Activated T-cell treated with anti-CD3 and anti-CD28 coated beads, Interleukin-2, amount 50 U/mL, for 24 hours (primary cell): ENCODE data around the gene ANO1.

Source experiments
- DNase-seq: peaks from one replicate; pipeline ENCODE4 v3.0.0-alpha.2; 2020
- H3K27ac Mint-ChIP-seq: 2 replicates; pipeline ENCODE4 v1.8.0; 2020; ENCODE audit warnings: mild to moderate bottlenecking, mixed read lengths
- H3K27me3 Mint-ChIP-seq: 2 replicates; pipeline ENCODE4 v1.8.0; 2020; ENCODE audit warnings: mixed read lengths
- H3K36me3 Mint-ChIP-seq: 2 replicates; pipeline ENCODE4 v1.8.0; 2020; ENCODE audit warnings: low read depth, mixed read lengths
- H3K4me1 Mint-ChIP-seq: 2 replicates; pipeline ENCODE4 v1.8.0; 2020; ENCODE audit warnings: low read depth, mixed read lengths
- H3K4me3 Mint-ChIP-seq: 2 replicates; pipeline ENCODE4 v1.8.0; 2020; ENCODE audit warnings: mild to moderate bottlenecking, moderate library complexity, mixed read lengths
- H3K9me3 Mint-ChIP-seq: 2 replicates; pipeline ENCODE4 v1.8.0; 2020; ENCODE audit warnings: mixed read lengths

ANO1 gene

GRCh38 chr11:70118642-70119041, 40.5 kb downstream of the ANO1 start:
- DNase-seq, result no peak
- H3K27me3 Mint-ChIP-seq, result peaks cover 16% of the 10 kb centered on the region
- no peaks in the 10 kb centered on the region for H3K4me1 Mint-ChIP-seq
- H3K36me3 Mint-ChIP-seq, result no peaks in the 10 kb centered on the region
- H3K4me3 Mint-ChIP-seq, result no peak overlapping the region
- no peak overlapping the region for H3K27ac Mint-ChIP-seq
- H3K9me3 Mint-ChIP-seq, result peaks cover 2% of the 10 kb centered on the region

DNA sequence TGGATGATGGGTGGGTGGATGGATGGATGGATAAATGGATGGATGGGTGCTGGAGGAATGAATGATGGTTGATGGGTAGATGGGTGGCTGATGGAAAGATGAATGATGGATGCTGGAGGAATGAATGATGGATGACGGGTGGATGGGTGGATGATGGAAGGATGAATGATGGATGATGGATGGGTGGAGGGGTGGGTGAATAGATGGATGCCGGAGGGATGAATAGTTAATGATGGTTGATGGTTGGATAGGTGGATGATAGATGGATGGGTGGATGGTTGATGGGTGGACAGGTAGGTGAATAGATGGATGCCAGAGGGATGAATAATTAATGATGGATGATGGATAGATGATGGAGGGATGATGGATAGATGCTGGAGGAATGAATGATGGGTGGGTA, 41.4 kb downstream of the ANO1 start:
- no peaks in the 10 kb centered on the region for H3K4me1 Mint-ChIP-seq
- no peaks in the 10 kb centered on the region for H3K36me3 Mint-ChIP-seq
- no peak overlapping the region for H3K4me3 Mint-ChIP-seq
- peaks cover 17% of the 10 kb centered on the region for H3K27me3 Mint-ChIP-seq
- no peak overlapping the region for H3K27ac Mint-ChIP-seq
- DNase-seq, result no peak
- H3K9me3 Mint-ChIP-seq, result peaks cover 2% of the 10 kb centered on the region

DNA sequence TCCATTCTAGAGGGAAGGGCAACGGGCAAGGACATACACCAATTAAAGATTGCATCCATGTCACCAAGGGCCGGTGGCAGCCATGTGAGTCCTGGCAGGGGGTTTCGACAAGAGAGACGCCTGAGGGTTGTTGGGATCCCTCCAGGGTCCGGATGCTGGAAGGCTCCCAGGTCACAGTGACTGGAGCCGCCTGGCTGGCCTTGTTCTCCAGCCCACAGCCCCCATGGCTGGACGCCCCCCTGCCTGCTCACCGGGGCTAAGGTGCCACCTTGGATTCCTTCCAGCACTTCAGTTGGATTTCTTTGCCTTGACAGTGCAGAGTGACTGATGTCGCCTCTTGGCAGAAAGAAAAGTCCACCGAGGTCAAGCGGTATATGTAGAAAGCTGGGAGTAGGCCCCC, 42.6 kb downstream of the ANO1 start:
- Mint-ChIP-seq H3K9me3 (peaks cover 2% of the 10 kb centered on the region), H3K4me3 (no peak overlapping the region), H3K27me3 (peaks cover 16% of the 10 kb centered on the region), H3K27ac (no peak overlapping the region), H3K36me3 (no peaks in the 10 kb centered on the region), H3K4me1 (no peaks in the 10 kb centered on the region)
- DNase-seq, result no peak

GRCh38 chr11:70122490-70123198, 44.5 kb downstream of the ANO1 start:
- Mint-ChIP-seq H3K4me1 (no peaks in the 10 kb centered on the region), H3K27me3 (peaks cover 14% of the 10 kb centered on the region), H3K9me3 (peaks cover 2% of the 10 kb centered on the region), H3K36me3 (no peaks in the 10 kb centered on the region), H3K4me3 (no peak overlapping the region), H3K27ac (no peak overlapping the region)
- no peak for DNase-seq

DNA sequence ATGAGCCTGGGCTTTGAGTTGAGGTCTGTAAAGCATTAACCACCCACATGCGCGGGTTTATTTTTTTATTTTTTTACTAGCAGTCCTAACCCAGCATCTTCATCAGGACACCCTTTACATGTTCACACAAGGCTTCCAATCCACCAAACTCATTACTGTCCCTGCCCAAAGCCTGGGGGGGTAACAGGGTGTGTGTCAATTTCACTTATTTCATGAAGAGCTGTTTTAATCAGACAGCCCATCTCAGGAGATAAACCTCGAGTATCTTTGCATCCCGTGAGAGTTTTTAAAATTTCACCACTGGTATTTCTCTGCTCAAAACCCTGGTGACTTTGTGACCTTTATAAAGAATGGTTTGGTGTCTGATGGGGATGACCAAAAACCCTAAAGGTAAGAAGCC, 45.6 kb downstream of the ANO1 start:
- Mint-ChIP-seq H3K4me1 (no peaks in the 10 kb centered on the region), H3K9me3 (no peaks in the 10 kb centered on the region)

GRCh38 chr11:70124321-70125000, 46.3 kb downstream of the ANO1 start:
- Mint-ChIP-seq H3K4me1 (no peaks in the 10 kb centered on the region), H3K36me3 (no peaks in the 10 kb centered on the region), H3K27ac (no peak overlapping the region), H3K4me3 (no peak overlapping the region), H3K9me3 (no peaks in the 10 kb centered on the region), H3K27me3 (peaks cover 3% of the 10 kb centered on the region)
- DNase-seq, result no peak

More for the DNA sequence above, 45.6 kb downstream of the ANO1 start:
- Mint-ChIP-seq H3K27ac (no peak overlapping the region), H3K27me3 (peaks cover 6% of the 10 kb centered on the region), H3K36me3 (no peaks in the 10 kb centered on the region), H3K4me3 (no peak overlapping the region)
- DNase-seq, result no peak

DNA sequence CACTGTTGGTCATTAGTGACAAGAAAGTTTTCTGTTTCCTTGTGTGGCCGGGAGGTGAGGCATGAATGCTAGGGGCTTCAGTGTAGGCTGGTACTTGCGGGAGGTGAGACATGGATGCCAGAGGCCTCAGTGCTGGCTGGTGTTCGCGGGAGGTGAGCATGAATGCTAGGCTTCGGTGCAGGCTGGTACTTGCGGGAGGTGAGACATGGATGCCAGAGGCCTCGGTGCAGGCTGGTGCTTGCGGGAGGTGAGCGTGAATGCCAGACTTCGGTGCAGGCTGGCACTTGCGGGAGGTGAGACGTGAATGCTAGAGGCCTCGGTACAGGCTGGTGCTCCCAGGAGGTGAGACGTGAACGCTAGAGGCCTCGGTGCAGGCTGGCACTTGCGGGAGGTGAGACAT, 48.4 kb downstream of the ANO1 start:
- no peaks in the 10 kb centered on the region for H3K9me3 Mint-ChIP-seq
- H3K4me3 Mint-ChIP-seq, result no peak overlapping the region
- H3K27me3 Mint-ChIP-seq, result peaks cover 3% of the 10 kb centered on the region
- H3K36me3 Mint-ChIP-seq, result no peaks in the 10 kb centered on the region
- H3K4me1 Mint-ChIP-seq, result no peaks in the 10 kb centered on the region
- no peak for DNase-seq
- H3K27ac Mint-ChIP-seq, result no peak overlapping the region

- Mint-ChIP-seq H3K4me1 (no peaks in the 10 kb centered on the region), H3K36me3 (no peaks in the 10 kb centered on the region), H3K27ac (no peak overlapping the region), H3K27me3 (peaks cover 3% of the 10 kb centered on the region), H3K4me3 (no peak overlapping the region), H3K9me3 (no peaks in the 10 kb centered on the region)
- DNase-seq, result no peak
These were observed 49.7 kb downstream of the ANO1 start for GRCh38 chr11:70127653-70128434.

DNA sequence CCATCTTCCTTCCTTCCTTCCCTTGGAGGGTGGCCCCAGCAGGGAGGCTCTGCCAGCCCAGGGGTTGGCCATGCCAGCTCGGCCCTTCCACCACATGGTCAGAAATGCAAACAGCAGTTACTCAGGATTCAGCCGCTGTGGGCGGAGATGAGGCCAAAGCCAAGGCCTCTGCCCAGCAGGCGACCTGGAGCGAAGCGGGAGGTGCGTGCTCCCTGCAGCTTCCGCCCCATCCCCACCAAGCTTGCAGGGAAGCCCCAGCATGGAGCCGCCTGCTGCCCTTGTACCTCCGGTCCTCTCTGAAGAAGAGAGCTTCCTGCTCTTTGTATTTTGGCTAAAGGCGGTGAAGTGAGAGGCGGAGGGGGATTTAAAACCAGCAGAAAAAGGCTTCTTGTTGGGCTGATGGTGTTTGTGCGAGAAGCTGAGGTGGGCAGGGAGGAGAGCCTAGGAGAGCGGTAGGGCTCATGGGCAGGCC, 50.4 kb downstream of the ANO1 start:
- Mint-ChIP-seq H3K9me3 (no peaks in the 10 kb centered on the region), H3K27ac (no peak overlapping the region), H3K4me3 (no peak overlapping the region), H3K4me1 (no peaks in the 10 kb centered on the region), H3K27me3 (peaks cover 3% of the 10 kb centered on the region), H3K36me3 (no peaks in the 10 kb centered on the region)
- DNase-seq, result no peak

DNA sequence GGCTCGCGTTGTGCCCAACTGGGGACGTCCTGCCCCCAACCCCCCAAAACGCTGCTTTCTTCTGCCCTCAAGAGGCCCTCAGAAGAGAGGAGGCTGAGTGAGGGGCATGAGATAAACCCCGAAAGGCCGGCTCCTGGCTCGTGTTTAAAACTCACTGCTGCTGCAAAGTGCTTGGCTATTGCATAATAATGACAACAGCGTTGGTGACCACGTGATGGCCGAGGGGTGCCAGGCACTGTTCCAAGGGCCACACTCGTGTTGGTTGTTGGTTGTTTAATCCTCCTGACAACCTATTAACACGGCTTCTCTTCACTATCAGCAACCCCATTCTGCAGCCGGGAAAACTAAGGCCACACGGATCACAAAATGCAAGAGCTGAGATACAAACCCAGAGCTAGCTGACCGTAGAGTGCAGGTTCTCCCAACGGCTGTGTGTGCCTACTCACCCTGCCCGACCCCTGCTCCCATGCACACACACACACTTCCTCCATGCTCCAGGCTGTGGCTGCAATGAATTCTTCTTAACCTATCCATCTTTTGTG, 51.0 kb downstream of the ANO1 start:
- no peak overlapping the region for H3K4me3 Mint-ChIP-seq

GRCh38 chr11:70130636-70131035, 52.5 kb downstream of the ANO1 start:
- DNase-seq, result no peak
- Mint-ChIP-seq H3K4me3 (no peak overlapping the region), H3K27ac (no peak overlapping the region), H3K4me1 (no peaks in the 10 kb centered on the region), H3K9me3 (no peaks in the 10 kb centered on the region), H3K27me3 (peaks cover 4% of the 10 kb centered on the region), H3K36me3 (no peaks in the 10 kb centered on the region)

More for the DNA sequence above, 51.0 kb downstream of the ANO1 start:
- Mint-ChIP-seq H3K27ac (no peak overlapping the region), H3K4me1 (no peaks in the 10 kb centered on the region), H3K36me3 (no peaks in the 10 kb centered on the region), H3K27me3 (peaks cover 3% of the 10 kb centered on the region), H3K9me3 (no peaks in the 10 kb centered on the region)
- no peak for DNase-seq

DNA sequence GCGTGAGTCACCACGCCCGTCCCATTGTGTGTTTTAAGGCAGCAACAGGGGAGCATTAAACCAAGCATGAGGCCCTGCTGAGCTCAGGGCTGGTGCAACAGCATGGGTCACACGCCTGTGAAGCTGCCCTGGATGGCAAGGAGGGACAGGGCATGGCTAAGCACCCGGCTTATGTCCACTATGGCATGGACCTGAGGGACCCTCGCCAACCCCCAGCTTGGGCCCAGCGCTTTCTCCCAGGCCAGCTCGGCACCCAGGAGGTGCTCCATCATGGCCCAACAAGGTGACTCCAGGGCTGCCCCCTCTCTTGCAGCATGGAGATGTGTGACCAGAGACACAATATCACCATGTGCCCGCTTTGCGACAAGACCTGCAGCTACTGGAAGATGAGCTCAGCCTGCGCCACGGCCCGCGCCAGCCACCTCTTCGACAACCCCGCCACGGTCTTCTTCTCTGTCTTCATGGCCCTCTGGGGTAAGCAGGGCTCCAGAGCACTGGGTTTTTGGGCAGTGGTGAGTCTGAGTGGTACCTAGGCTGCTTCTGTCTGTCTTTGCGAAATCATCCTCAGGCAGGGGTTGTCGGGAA, 53.6 kb downstream of the ANO1 start:
- Mint-ChIP-seq H3K27ac (no peak overlapping the region), H3K9me3 (no peaks in the 10 kb centered on the region), H3K4me1 (no peaks in the 10 kb centered on the region), H3K36me3 (no peaks in the 10 kb centered on the region), H3K27me3 (peaks cover 4% of the 10 kb centered on the region), H3K4me3 (no peak overlapping the region)
- DNase-seq, result no peak

- no peak overlapping the region for H3K27ac Mint-ChIP-seq
- no peaks in the 10 kb centered on the region for H3K9me3 Mint-ChIP-seq
- peaks cover 4% of the 10 kb centered on the region for H3K27me3 Mint-ChIP-seq
- H3K36me3 Mint-ChIP-seq, result no peaks in the 10 kb centered on the region
- DNase-seq, result no peak
- H3K4me1 Mint-ChIP-seq, result no peaks in the 10 kb centered on the region
- H3K4me3 Mint-ChIP-seq, result no peak overlapping the region
These were observed 54.5 kb downstream of the ANO1 start for GRCh38 chr11:70132641-70133040.

DNA sequence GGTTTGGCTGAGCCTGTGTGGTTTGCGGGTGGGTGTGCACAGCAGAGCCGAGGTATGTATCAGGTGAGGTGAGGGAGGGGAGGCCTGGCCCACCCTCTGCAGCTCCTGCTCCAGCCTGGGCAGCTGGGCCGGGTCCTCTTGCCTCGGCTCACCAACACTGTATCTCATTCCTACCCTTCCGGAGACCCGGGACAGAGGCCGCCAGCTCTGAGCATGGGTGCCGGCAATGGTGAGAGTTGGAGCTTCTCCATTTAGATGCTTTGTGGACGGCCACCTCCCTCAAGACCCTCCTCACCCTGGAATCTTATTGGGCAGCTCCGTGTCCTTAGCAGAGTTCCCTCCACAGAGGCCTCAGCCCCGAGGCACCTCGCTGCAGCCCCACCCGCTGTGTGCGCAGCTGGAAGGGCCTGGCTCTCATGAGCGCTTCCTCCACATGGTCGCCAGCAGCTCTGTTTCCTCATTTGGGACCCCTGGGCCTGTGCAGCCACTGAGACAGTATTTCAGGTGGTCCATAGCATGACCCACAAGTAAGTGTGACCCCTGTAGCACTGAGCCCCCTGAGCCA, 55.7 kb downstream of the ANO1 start:
- Mint-ChIP-seq H3K4me1 (no peaks in the 10 kb centered on the region), H3K9me3 (no peaks in the 10 kb centered on the region), H3K27me3 (peaks cover 4% of the 10 kb centered on the region), H3K36me3 (no peaks in the 10 kb centered on the region), H3K27ac (no peak overlapping the region), H3K4me3 (no peak overlapping the region)
- DNase-seq, result no peak
